Activated CD4-positive, alpha-beta T cell treated with anti-CD3 and anti-CD28 coated beads for 36 hours (primary cell): ENCODE results near the gene TRMT44. TPM values are rescaled to one million over a fixed set of nuclear protein-coding genes. Genes with fewer than 3 reads are reported as not detected.

Experiments used
- ATAC-seq: fragments of 200-7000 bp; cut with Tn5 transposase; one replicate; pipeline ENCODE4 v1.10.0; 2021; ENCODE audit warnings: mild to moderate bottlenecking, moderate library complexity
- CTCF ChIA-PET: fragments of 350-600 bp; sonication (Branson Sonifier 250); formaldehyde crosslinking; loops from one replicate; lab custom pipeline; 2021; ENCODE audit warnings: antibody characterized with exemption; lab: Charles Lee
- POLR2A ChIA-PET: fragments of 350-600 bp; sonication (Branson Sonifier 250); formaldehyde crosslinking; loops from one replicate; lab custom pipeline; 2021; ENCODE audit warnings: antibody characterized with exemption, inconsistent platforms; lab: Charles Lee
- DNase-seq: peaks from one replicate; pipeline ENCODE4 v3.0.0-alpha.2; 2020
- H3K27ac Mint-ChIP-seq: one replicate; pipeline ENCODE4 v1.8.0; 2021; ENCODE audit warnings: mixed read lengths
- H3K27me3 Mint-ChIP-seq: one replicate; pipeline ENCODE4 v1.8.0; 2021; ENCODE audit warnings: mixed read lengths
- H3K36me3 Mint-ChIP-seq: one replicate; pipeline ENCODE4 v1.8.0; 2021; ENCODE audit warnings: low read depth, mixed read lengths
- H3K4me1 Mint-ChIP-seq: one replicate; pipeline ENCODE4 v1.8.0; 2021; ENCODE audit warnings: mixed read lengths
- H3K4me3 Mint-ChIP-seq: one replicate; pipeline ENCODE4 v1.8.0; 2021; ENCODE audit warnings: mild to moderate bottlenecking, moderate library complexity, mixed read lengths
- H3K9me3 Mint-ChIP-seq: one replicate; pipeline ENCODE4 v1.8.0; 2021; ENCODE audit warnings: low read depth, mixed read lengths
- intact Hi-C, 2 experiments: fragments of 100-400 bp; cut with DNase I in 1 of 2; cut with micrococcal nuclease in 1 of 2; formaldehyde crosslinking; loops; one replicate each; pipeline versions ENCODE4 v1.14.2 to v1.15.1; 2022 to 2024; cut with DNase I, micrococcal nuclease
- total RNA-seq, 2 experiments: library from RNA; stranded (reverse); gene quantifications; one replicate each; pipeline ENCODE4 v1.2.3, GENCODE V29; 2021

The TRMT44 gene
- total RNA-seq, 2 experiments from 2014 or later: 20.1 to 24.5 TPM

GRCh38 chr4:8516996-8517550 lies 76.5 kb downstream of the TRMT44 start:
- Mint-ChIP-seq H3K27ac (no peak overlapping the region), H3K4me3 (no peak overlapping the region), H3K9me3 (peaks cover 4% of the 10 kb centered on the region), H3K27me3 (no peaks in the 10 kb centered on the region), H3K4me1 (no peaks in the 10 kb centered on the region), H3K36me3 (no peaks in the 10 kb centered on the region)
- intact Hi-C loops: no loop called here
- ChIA-PET POLR2A (no interaction called here), CTCF (no interaction called here)
- no peak for ATAC-seq
- no peak for DNase-seq

GRCh38 chr4:8517946-8518345 lies 77.4 kb downstream of the TRMT44 start:
- ATAC-seq (no peak), DNase-seq (no peak)
- Mint-ChIP-seq H3K27ac (no peak overlapping the region), H3K36me3 (no peaks in the 10 kb centered on the region), H3K4me3 (no peak overlapping the region), H3K4me1 (no peaks in the 10 kb centered on the region), H3K9me3 (peaks cover 4% of the 10 kb centered on the region), H3K27me3 (no peaks in the 10 kb centered on the region)
- intact Hi-C loops: no loop called here
- ChIA-PET POLR2A (no interaction called here), CTCF (no interaction called here)

GRCh38 chr4:8522160-8523120 lies 81.9 kb downstream of the TRMT44 start:
- DNase-seq (no peak), ATAC-seq (no peak)
- no peaks in the 10 kb centered on the region for H3K4me1 Mint-ChIP-seq
- peaks cover 4% of the 10 kb centered on the region for H3K9me3 Mint-ChIP-seq
- ChIA-PET POLR2A (no interaction called here), CTCF (no interaction called here)
- H3K27me3 Mint-ChIP-seq: no peaks in the 10 kb centered on the region
- H3K27ac Mint-ChIP-seq: no peak overlapping the region
- intact Hi-C loops: no loop called here
- H3K4me3 Mint-ChIP-seq: no peak overlapping the region
- H3K36me3 Mint-ChIP-seq: no peaks in the 10 kb centered on the region

- POLR2A ChIA-PET: no interaction called here
Observed at GRCh38 chr4:8523175-8523574, 82.6 kb downstream of the TRMT44 start.

GRCh38 chr4:8523766-8524165 lies 83.2 kb downstream of the TRMT44 start:
- Mint-ChIP-seq H3K9me3 (peaks cover 4% of the 10 kb centered on the region), H3K27me3 (no peaks in the 10 kb centered on the region), H3K4me1 (no peaks in the 10 kb centered on the region), H3K36me3 (no peaks in the 10 kb centered on the region), H3K4me3 (no peak overlapping the region), H3K27ac (no peak overlapping the region)
- DNase-seq: no peak
- ChIA-PET POLR2A (no interaction called here), CTCF (no interaction called here)
- no peak for ATAC-seq
- intact Hi-C loops: no loop called here

More at GRCh38 chr4:8523175-8523574, 82.6 kb downstream of the TRMT44 start:
- H3K27ac Mint-ChIP-seq: no peak overlapping the region
- CTCF ChIA-PET: no interaction called here
- no peaks in the 10 kb centered on the region for H3K27me3 Mint-ChIP-seq
- peaks cover 4% of the 10 kb centered on the region for H3K9me3 Mint-ChIP-seq
- H3K4me3 Mint-ChIP-seq: no peak overlapping the region
- ATAC-seq: no peak
- no peaks in the 10 kb centered on the region for H3K36me3 Mint-ChIP-seq
- H3K4me1 Mint-ChIP-seq: no peaks in the 10 kb centered on the region
- intact Hi-C loops: no loop called here
- no peak for DNase-seq

- intact Hi-C loops: no loop called here
- no peaks in the 10 kb centered on the region for H3K36me3 Mint-ChIP-seq
- no peak overlapping the region for H3K27ac Mint-ChIP-seq
- H3K9me3 Mint-ChIP-seq: peaks cover 5% of the 10 kb centered on the region
- ChIA-PET CTCF (interaction anchor here (0.7 kb wide), 1 partner anchor 35 kb away, joined by 3 read pairs; no protein-coding TSS in a partner anchor), POLR2A (no interaction called here)
- no peak for ATAC-seq
- H3K4me1 Mint-ChIP-seq: no peaks in the 10 kb centered on the region
- H3K4me3 Mint-ChIP-seq: no peak overlapping the region
- no peaks in the 10 kb centered on the region for H3K27me3 Mint-ChIP-seq
- DNase-seq: no peak
Observed at GRCh38 chr4:8524595-8525382, 84.2 kb downstream of the TRMT44 start.

- ChIA-PET CTCF (interaction anchor here (0.7 to 1.1 kb wide), 3 partner anchors 32 to 253 kb away, joined by 3 to 4 read pairs (median 3); no protein-coding TSS in a partner anchor), POLR2A (no interaction called here)
- no peaks in the 10 kb centered on the region for H3K36me3 Mint-ChIP-seq
- intact Hi-C loops: no loop called here
- H3K4me3 Mint-ChIP-seq: no peak overlapping the region
- peaks cover 3% of the 10 kb centered on the region for H3K9me3 Mint-ChIP-seq
- H3K27ac Mint-ChIP-seq: no peak overlapping the region
- no peaks in the 10 kb centered on the region for H3K4me1 Mint-ChIP-seq
- no peak for DNase-seq
- no peak for ATAC-seq
- H3K27me3 Mint-ChIP-seq: no peaks in the 10 kb centered on the region
Observed at GRCh38 chr4:8525383-8526120, 85.0 kb downstream of the TRMT44 start.

Other genes starting within 250 kb of the TRMT44 start
- 10 to 100 TPM; 11.1 to 18.3 TPM for gene SH3TC1, start 241.5 kb upstream of the TRMT44 start, total RNA-seq
- not detected for gene HTRA3, start 171.0 kb upstream of the TRMT44 start, total RNA-seq
- gene ACOX3, start 54 bp upstream of the TRMT44 start, total RNA-seq: 10 to 100 TPM; 20.5 to 29.3 TPM
- gene GPR78, start 139.6 kb downstream of the TRMT44 start, total RNA-seq: not detected
- not detected for gene CPZ, start 152.0 kb downstream of the TRMT44 start, total RNA-seq